ENCODE data around the gene APIP. TPM values are rescaled to one million over a fixed set of nuclear protein-coding genes. Genes with fewer than 3 reads are reported as not detected.

Gene APIP
- total RNA-seq, 1 donor from 2014 or later: 23.4 TPM

GRCh38 chr11:34910817-34911216, 5.4 kb downstream of the APIP start:
- no peak overlapping the region for H3K4me3 Mint-ChIP-seq
- H3K27me3 Mint-ChIP-seq: no peaks in the 10 kb centered on the region
- H3K27ac Mint-ChIP-seq: no peak overlapping the region
- peaks cover 29% of the 10 kb centered on the region for H3K36me3 Mint-ChIP-seq
- no peak for DNase-seq (ENCODE audit: extremely low spot score, unreplicated experiment)
- peaks cover 6% of the 10 kb centered on the region for H3K4me1 Mint-ChIP-seq (ENCODE audit: unreplicated experiment)
- H3K9me3 Mint-ChIP-seq: peaks cover 4% of the 10 kb centered on the region
- TF ChIP-seq CTCF (conservative IDR thresholded peaks at IDR 0.05): no peak

- H3K4me3 Mint-ChIP-seq: no peak overlapping the region
- H3K36me3 Mint-ChIP-seq: peaks cover 26% of the 10 kb centered on the region
- H3K9me3 Mint-ChIP-seq: peaks cover 5% of the 10 kb centered on the region
- H3K27ac Mint-ChIP-seq: no peak overlapping the region
- peaks cover under 1% of the 10 kb centered on the region for H3K4me1 Mint-ChIP-seq (ENCODE audit: unreplicated experiment)
- TF ChIP-seq CTCF (conservative IDR thresholded peaks at IDR 0.05): no peak
- DNase-seq (ENCODE audit: extremely low spot score, unreplicated experiment): no peak
- no peaks in the 10 kb centered on the region for H3K27me3 Mint-ChIP-seq
These were observed 6.2 kb downstream of the APIP start for GRCh38 chr11:34909955-34910354.

GRCh38 chr11:34909415-34909814, 6.8 kb downstream of the APIP start:
- no peaks in the 10 kb centered on the region for H3K4me1 Mint-ChIP-seq (ENCODE audit: unreplicated experiment)
- H3K9me3 Mint-ChIP-seq: peaks cover 10% of the 10 kb centered on the region
- peaks cover 31% of the 10 kb centered on the region for H3K36me3 Mint-ChIP-seq
- no peak overlapping the region for H3K4me3 Mint-ChIP-seq
- H3K27me3 Mint-ChIP-seq: no peaks in the 10 kb centered on the region
- H3K27ac Mint-ChIP-seq: no peak overlapping the region
- TF ChIP-seq CTCF (conservative IDR thresholded peaks at IDR 0.05): no peak
- no peak for DNase-seq (ENCODE audit: extremely low spot score, unreplicated experiment)

- no peaks in the 10 kb centered on the region for H3K27me3 Mint-ChIP-seq
- H3K9me3 Mint-ChIP-seq: peaks cover 12% of the 10 kb centered on the region
- H3K4me3 Mint-ChIP-seq: no peak overlapping the region
- no peak overlapping the region for H3K27ac Mint-ChIP-seq
- no peak for DNase-seq (ENCODE audit: extremely low spot score, unreplicated experiment)
- H3K36me3 Mint-ChIP-seq: peaks cover 32% of the 10 kb centered on the region
- no peak for TF ChIP-seq CTCF (conservative IDR thresholded peaks at IDR 0.05)
- H3K4me1 Mint-ChIP-seq (ENCODE audit: unreplicated experiment): no peaks in the 10 kb centered on the region
These were observed 8.1 kb downstream of the APIP start for GRCh38 chr11:34907934-34908593.

GRCh38 chr11:34905666-34906065, 10.5 kb downstream of the APIP start:
- Mint-ChIP-seq H3K36me3 (peaks cover 26% of the 10 kb centered on the region), H3K27ac (no peak overlapping the region), H3K9me3 (peaks cover 12% of the 10 kb centered on the region), H3K27me3 (no peaks in the 10 kb centered on the region), H3K4me3 (no peak overlapping the region), H3K4me1 (ENCODE audit: unreplicated experiment) (no peaks in the 10 kb centered on the region)
- no peak for DNase-seq (ENCODE audit: extremely low spot score, unreplicated experiment)
- TF ChIP-seq CTCF (conservative IDR thresholded peaks at IDR 0.05): no peak

Data from type B pancreatic cell (in vitro differentiated cells).